ENCODE results near the gene MOB2.

DNA sequence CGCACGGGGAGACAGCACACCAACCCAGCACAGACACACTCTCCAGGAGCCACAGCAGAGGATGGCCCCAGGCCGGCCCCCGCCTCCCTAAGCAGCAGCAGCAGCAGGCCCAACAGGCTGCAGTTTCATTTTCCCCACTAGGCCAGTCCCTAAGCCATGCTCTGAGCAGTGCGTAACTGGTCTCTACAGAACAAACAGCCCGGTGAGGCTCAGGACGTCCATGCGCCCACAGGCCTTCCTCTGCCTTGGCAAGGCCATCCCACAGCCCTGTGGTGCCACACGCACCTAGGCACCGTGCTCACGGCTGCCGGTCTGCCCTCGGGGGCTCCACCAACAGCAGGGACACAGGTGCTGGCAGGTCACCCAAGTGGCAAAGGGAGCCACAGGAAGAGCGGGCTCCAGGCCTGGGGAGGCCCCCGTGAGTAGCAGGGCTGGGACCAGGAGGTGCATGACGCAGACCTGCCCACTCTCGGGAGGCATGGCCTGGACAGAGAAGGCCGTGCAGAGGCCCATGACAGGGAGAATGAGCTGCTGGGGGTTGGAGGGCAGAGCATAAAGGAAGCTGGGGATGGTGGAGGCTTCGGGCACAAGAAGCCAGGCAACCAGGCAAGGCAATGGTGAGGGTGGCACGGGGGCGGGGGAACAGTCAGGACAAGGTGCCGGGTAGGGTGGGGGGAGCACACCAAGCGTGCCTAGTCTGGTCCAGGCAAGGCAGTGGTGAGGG is 1.4 kb upstream of the MOB2 start:
- TF ChIP-seq TAF1 (IDR thresholded peaks at IDR 0.05; ENCODE audit: borderline replicate concordance, insufficient read depth, low read length), result no peak
- TF ChIP-seq POLR2AphosphoS5 (IDR thresholded peaks at IDR 0.05; ENCODE audit: low read depth, low read length), result no peak

Measured in PFSK-1 (cell line).